HEK293T (cell line): ENCODE measurements around the gene SLC6A13.
"Not testable (repeated sequence)": the region's sequence is repeated elsewhere in the genome, so short reads cannot be mapped to it uniquely, and the experiment has no call there.

Experiments used
- ARNT ChIP-seq: fragments of 450-650 bp; IDR thresholded peaks from 2 replicates; pipeline ENCODE4 v1.6.1; 2017; ENCODE audit warnings: mild to moderate bottlenecking
- BHLHE40 ChIP-seq: fragments of 450-650 bp; IDR thresholded peaks from 2 replicates; pipeline ENCODE4 v1.6.1; 2016; ENCODE audit warnings: mild to moderate bottlenecking, moderate library complexity, borderline replicate concordance
- FOXA1 ChIP-seq: fragments of 450-650 bp; IDR thresholded peaks from 2 replicates; pipeline ENCODE4 v1.6.1; 2016; ENCODE audit warnings: mild to moderate bottlenecking
- HDGF ChIP-seq: fragments of 450-650 bp; IDR thresholded peaks from 2 replicates; pipeline ENCODE4 v1.6.1; 2017; ENCODE audit warnings: antibody characterized with exemption, borderline replicate concordance
- NFRKB ChIP-seq: fragments of 450-650 bp; IDR thresholded peaks from 2 replicates; pipeline ENCODE4 v1.6.1; 2016; ENCODE audit warnings: mild to moderate bottlenecking, moderate library complexity
- SP1 ChIP-seq: fragments of 450-650 bp; IDR thresholded peaks from 2 replicates; pipeline ENCODE4 v1.6.1; 2017
- SUZ12 ChIP-seq: fragments of 450-650 bp; IDR thresholded peaks from 2 replicates; pipeline ENCODE4 v1.6.1; 2016; ENCODE audit warnings: mild to moderate bottlenecking
- TARDBP ChIP-seq: fragments of 450-650 bp; IDR thresholded peaks from 2 replicates; pipeline ENCODE4 v1.6.1; 2016

- not testable (repeated sequence) for TF ChIP-seq SUZ12, SP1, BHLHE40, HDGF, TARDBP, NFRKB, FOXA1, ARNT
Observed at GRCh38 chr12:299511-299910, 36.9 kb upstream of the SLC6A13 start.
